Measurements from ENCODE around the gene KRTAP4-5.
"Not testable (repeated sequence)": the region's sequence is repeated elsewhere in the genome, so short reads cannot be mapped to it uniquely, and the experiment has no call there.

KRTAP4-5 gene

GRCh38 chr17:41167561-41167960, 17.9 kb upstream of the KRTAP4-5 start:
- no peak overlapping the region for H3K4me3 ChIP-seq (ENCODE audit: low read depth, low read length)
- TF ChIP-seq MAX (IDR thresholded peaks at IDR 0.05; ENCODE audit: low read depth, low read length) (no peak), MYC (IDR thresholded peaks at IDR 0.05; ENCODE audit: low read depth, low read length) (no peak), CTCF (IDR thresholded peaks at IDR 0.05; ENCODE audit: low read depth, low read length) (no peak), POLR2A (IDR thresholded peaks at IDR 0.05; ENCODE audit: extremely low read depth, insufficient read length) (no peak)
- DNase-seq (ENCODE audit: low read depth) = no peak

GRCh38 chr17:41163828-41164227, 14.2 kb upstream of the KRTAP4-5 start:
- DNase-seq (ENCODE audit: low read depth) = no peak
- H3K4me3 ChIP-seq (ENCODE audit: low read depth, low read length) = no peak overlapping the region
- no peak for TF ChIP-seq POLR2A (IDR thresholded peaks at IDR 0.05; ENCODE audit: extremely low read depth, insufficient read length)

GRCh38 chr17:41160648-41161047, 11.0 kb upstream of the KRTAP4-5 start, which contains the start of gene KRTAP4-4:
TSS of gene KRTAP4-4 (minus strand) at chr17:41160748. CDS start at chr17:41160691, 57 bp downstream.
- no peak for TF ChIP-seq CTCF (IDR thresholded peaks at IDR 0.05; ENCODE audit: low read depth, low read length)
- TF ChIP-seq MYC (IDR thresholded peaks at IDR 0.05; ENCODE audit: low read depth, low read length) = no peak
- TF ChIP-seq POLR2A (IDR thresholded peaks at IDR 0.05; ENCODE audit: extremely low read depth, insufficient read length) = no peak
- no peak for TF ChIP-seq MAX (IDR thresholded peaks at IDR 0.05; ENCODE audit: low read depth, low read length)
- no peak within 1 kb of the TSS for H3K4me3 ChIP-seq (ENCODE audit: low read depth, low read length)
- no peak for DNase-seq (ENCODE audit: low read depth)

- DNase-seq (ENCODE audit: low read depth); H3K4me3 ChIP-seq (ENCODE audit: low read depth, low read length): not testable (repeated sequence)
Measured at GRCh38 chr17:41160190-41160589, 10.6 kb upstream of the KRTAP4-5 start.

GRCh38 chr17:41153856-41154255, 4.2 kb upstream of the KRTAP4-5 start:
- TF ChIP-seq MYC (IDR thresholded peaks at IDR 0.05; ENCODE audit: low read depth, low read length) = no peak
- no peak for TF ChIP-seq MAX (IDR thresholded peaks at IDR 0.05; ENCODE audit: low read depth, low read length)
- no peak for TF ChIP-seq POLR2A (IDR thresholded peaks at IDR 0.05; ENCODE audit: extremely low read depth, insufficient read length)
- no peak for TF ChIP-seq CTCF (IDR thresholded peaks at IDR 0.05; ENCODE audit: low read depth, low read length)
- DNase-seq (ENCODE audit: low read depth) = no peak
- no peak overlapping the region for H3K4me3 ChIP-seq (ENCODE audit: low read depth, low read length)

- no peak for TF ChIP-seq CTCF (IDR thresholded peaks at IDR 0.05; ENCODE audit: low read depth, low read length)
- no peak for TF ChIP-seq MYC (IDR thresholded peaks at IDR 0.05; ENCODE audit: low read depth, low read length)
- no peak for TF ChIP-seq POLR2A (IDR thresholded peaks at IDR 0.05; ENCODE audit: extremely low read depth, insufficient read length)
- no peak for TF ChIP-seq MAX (IDR thresholded peaks at IDR 0.05; ENCODE audit: low read depth, low read length)
- no peak for DNase-seq (ENCODE audit: low read depth)
- H3K4me3 ChIP-seq (ENCODE audit: low read depth, low read length) = no peak overlapping the region
Measured at GRCh38 chr17:41151525-41151924, 1.9 kb upstream of the KRTAP4-5 start.

- no peak overlapping the region for H3K4me3 ChIP-seq (ENCODE audit: low read depth, low read length)
- TF ChIP-seq POLR2A (IDR thresholded peaks at IDR 0.05; ENCODE audit: extremely low read depth, insufficient read length) (no peak), MYC (IDR thresholded peaks at IDR 0.05; ENCODE audit: low read depth, low read length) (no peak), CTCF (IDR thresholded peaks at IDR 0.05; ENCODE audit: low read depth, low read length) (no peak), MAX (IDR thresholded peaks at IDR 0.05; ENCODE audit: low read depth, low read length) (no peak)
- DNase-seq (ENCODE audit: low read depth) = no peak
Measured at GRCh38 chr17:41150026-41150425, 401 bp upstream of the KRTAP4-5 start.

GRCh38 chr17:41148971-41149651, 514 bp downstream of the KRTAP4-5 start:
- H3K4me3 ChIP-seq (ENCODE audit: low read depth, low read length); DNase-seq (ENCODE audit: low read depth): not testable (repeated sequence)
